Dendritic cell treated with granulocyte-macrophage colony-stimulating factor and Interleukin-4, amounts not matched to agents 40 ng/mL and 50 ng/mL, for 4 days (primary cell): Measurements from ENCODE around the gene HAGH.

ENCODE experiments used
- H3K27ac Mint-ChIP-seq: one replicate; pipeline ENCODE4 v1.8.0; 2022; ENCODE audit warnings: mild to moderate bottlenecking, mixed read lengths
- H3K27me3 Mint-ChIP-seq: one replicate; pipeline ENCODE4 v1.8.0; 2022; ENCODE audit warnings: mild to moderate bottlenecking, mixed read lengths
- H3K36me3 Mint-ChIP-seq: one replicate; pipeline ENCODE4 v1.8.0; 2022; ENCODE audit warnings: low read depth, mixed read lengths
- H3K4me1 Mint-ChIP-seq: one replicate; pipeline ENCODE4 v1.8.0; 2022; ENCODE audit warnings: low read depth, mixed read lengths
- H3K4me3 Mint-ChIP-seq: one replicate; pipeline ENCODE4 v1.8.0; 2022; ENCODE audit warnings: mild to moderate bottlenecking, moderate library complexity, mixed read lengths
- H3K9me3 Mint-ChIP-seq: one replicate; pipeline ENCODE4 v1.8.0; 2022; ENCODE audit warnings: mixed read lengths
- intact Hi-C: fragments of 100-400 bp; cut with micrococcal nuclease; formaldehyde crosslinking; loops from one replicate; pipeline ENCODE4 v1.15.0; 2022

HAGH gene

GRCh38 chr16:1822801-1823200 is 3.8 kb downstream of the HAGH start:
- Mint-ChIP-seq H3K4me3 (no peak overlapping the region), H3K9me3 (no peaks in the 10 kb centered on the region), H3K27ac (no peak overlapping the region), H3K4me1 (peaks cover 19% of the 10 kb centered on the region), H3K36me3 (peaks cover 74% of the 10 kb centered on the region), H3K27me3 (no peaks in the 10 kb centered on the region)
- intact Hi-C loops = no loop called here

- Mint-ChIP-seq H3K27ac (no peak overlapping the region), H3K36me3 (peaks cover 75% of the 10 kb centered on the region), H3K4me3 (no peak overlapping the region)
Measured at GRCh38 chr16:1821861-1822611, 4.6 kb downstream of the HAGH start.

GRCh38 chr16:1820946-1821290 is 5.7 kb downstream of the HAGH start:
- intact Hi-C loops = no loop called here
- no peak overlapping the region for H3K27ac Mint-ChIP-seq
- no peak overlapping the region for H3K4me3 Mint-ChIP-seq
- no peaks in the 10 kb centered on the region for H3K27me3 Mint-ChIP-seq
- peaks cover 14% of the 10 kb centered on the region for H3K4me1 Mint-ChIP-seq
- H3K36me3 Mint-ChIP-seq = peaks cover 84% of the 10 kb centered on the region
- H3K9me3 Mint-ChIP-seq = no peaks in the 10 kb centered on the region

More at GRCh38 chr16:1821861-1822611, 4.6 kb downstream of the HAGH start:
- H3K27me3 Mint-ChIP-seq = no peaks in the 10 kb centered on the region
- peaks cover 14% of the 10 kb centered on the region for H3K4me1 Mint-ChIP-seq
- H3K9me3 Mint-ChIP-seq = no peaks in the 10 kb centered on the region
- intact Hi-C loops = no loop called here

GRCh38 chr16:1820096-1820945 is 6.3 kb downstream of the HAGH start:
- peaks cover 14% of the 10 kb centered on the region for H3K4me1 Mint-ChIP-seq
- intact Hi-C loops = no loop called here
- H3K36me3 Mint-ChIP-seq = peaks cover 90% of the 10 kb centered on the region
- no peak overlapping the region for H3K27ac Mint-ChIP-seq
- H3K4me3 Mint-ChIP-seq = no peak overlapping the region
- no peaks in the 10 kb centered on the region for H3K27me3 Mint-ChIP-seq
- H3K9me3 Mint-ChIP-seq = no peaks in the 10 kb centered on the region

GRCh38 chr16:1819611-1820010 is 7.0 kb downstream of the HAGH start:
- Mint-ChIP-seq H3K9me3 (no peaks in the 10 kb centered on the region), H3K27ac (no peak overlapping the region), H3K4me3 (no peak overlapping the region), H3K4me1 (peaks cover 10% of the 10 kb centered on the region), H3K36me3 (peaks cover 95% of the 10 kb centered on the region), H3K27me3 (no peaks in the 10 kb centered on the region)
- intact Hi-C loops = no loop called here

GRCh38 chr16:1818873-1819525 is 7.6 kb downstream of the HAGH start:
- no peak overlapping the region for H3K4me3 Mint-ChIP-seq
- no peaks in the 10 kb centered on the region for H3K27me3 Mint-ChIP-seq
- H3K27ac Mint-ChIP-seq = no peak overlapping the region
- H3K36me3 Mint-ChIP-seq = peaks cover 95% of the 10 kb centered on the region
- intact Hi-C loops = no loop called here
- H3K4me1 Mint-ChIP-seq = peaks cover 4% of the 10 kb centered on the region
- no peaks in the 10 kb centered on the region for H3K9me3 Mint-ChIP-seq

GRCh38 chr16:1818204-1818872 is 8.3 kb downstream of the HAGH start:
- no peak overlapping the region for H3K4me3 Mint-ChIP-seq
- no peaks in the 10 kb centered on the region for H3K9me3 Mint-ChIP-seq
- H3K4me1 Mint-ChIP-seq = peaks cover 2% of the 10 kb centered on the region
- intact Hi-C loops = no loop called here
- no peak overlapping the region for H3K27ac Mint-ChIP-seq
- peaks cover 97% of the 10 kb centered on the region for H3K36me3 Mint-ChIP-seq
- no peaks in the 10 kb centered on the region for H3K27me3 Mint-ChIP-seq

- Mint-ChIP-seq H3K9me3 (no peaks in the 10 kb centered on the region), H3K4me1 (peaks cover 8% of the 10 kb centered on the region), H3K4me3 (no peak overlapping the region), H3K27ac (no peak overlapping the region), H3K27me3 (no peaks in the 10 kb centered on the region), H3K36me3 (peaks cover 100% of the 10 kb centered on the region)
- intact Hi-C loops = no loop called here
Measured at GRCh38 chr16:1817716-1818115, 8.9 kb downstream of the HAGH start.

- intact Hi-C loops = no loop called here
- H3K4me1 Mint-ChIP-seq = peaks cover 9% of the 10 kb centered on the region
- H3K4me3 Mint-ChIP-seq = no peak overlapping the region
- H3K27me3 Mint-ChIP-seq = no peaks in the 10 kb centered on the region
- peaks cover 100% of the 10 kb centered on the region for H3K36me3 Mint-ChIP-seq
- H3K27ac Mint-ChIP-seq = no peak overlapping the region
- H3K9me3 Mint-ChIP-seq = no peaks in the 10 kb centered on the region
Measured at GRCh38 chr16:1817276-1817589, 9.4 kb downstream of the HAGH start.

GRCh38 chr16:1816396-1817275 is 10.0 kb downstream of the HAGH start:
- Mint-ChIP-seq H3K4me1 (peaks cover 9% of the 10 kb centered on the region), H3K4me3 (no peak overlapping the region), H3K27ac (no peak overlapping the region), H3K36me3 (peaks cover 100% of the 10 kb centered on the region), H3K27me3 (no peaks in the 10 kb centered on the region), H3K9me3 (no peaks in the 10 kb centered on the region)
- intact Hi-C loops = no loop called here

GRCh38 chr16:1815461-1815860 is 11.2 kb downstream of the HAGH start:
- Mint-ChIP-seq H3K27ac (no peak overlapping the region), H3K36me3 (peaks cover 100% of the 10 kb centered on the region), H3K27me3 (no peaks in the 10 kb centered on the region), H3K9me3 (no peaks in the 10 kb centered on the region), H3K4me1 (peaks cover 9% of the 10 kb centered on the region), H3K4me3 (no peak overlapping the region)
- intact Hi-C loops = no loop called here

- Mint-ChIP-seq H3K27ac (no peak overlapping the region), H3K36me3 (peaks cover 100% of the 10 kb centered on the region), H3K4me3 (no peak overlapping the region), H3K27me3 (no peaks in the 10 kb centered on the region), H3K9me3 (no peaks in the 10 kb centered on the region), H3K4me1 (peaks cover 9% of the 10 kb centered on the region)
- intact Hi-C loops = no loop called here
Measured at GRCh38 chr16:1812732-1813163, 13.9 kb downstream of the HAGH start.

GRCh38 chr16:1810536-1810935 is 16.1 kb downstream of the HAGH start:
- peaks cover 9% of the 10 kb centered on the region for H3K4me1 Mint-ChIP-seq
- intact Hi-C loops = no loop called here
- H3K36me3 Mint-ChIP-seq = peaks cover 100% of the 10 kb centered on the region
- H3K9me3 Mint-ChIP-seq = no peaks in the 10 kb centered on the region
- H3K4me3 Mint-ChIP-seq = no peak overlapping the region
- H3K27ac Mint-ChIP-seq = no peak overlapping the region
- no peaks in the 10 kb centered on the region for H3K27me3 Mint-ChIP-seq
